OCI-LY1 (cell line): ENCODE results near the gene SDSL.

Experiments used
- H2AFZ ChIP-seq: fragments of 200-600 bp; sonication (generic), shearing (Covaris generic); 2 replicates; pipeline ENCODE4 v1.6.0; 2014; ENCODE audit warnings: antibody characterized with exemption, mild to moderate bottlenecking, low read length
- H3F3A ChIP-seq: fragments of 200-600 bp; sonication (generic), shearing (Covaris generic); 2 replicates; pipeline ENCODE4 v1.6.0; 2014; ENCODE audit warnings: mild to moderate bottlenecking, antibody characterized with exemption, low read length, moderate library complexity; ENCODE audit not compliant: insufficient read depth
- H3K27ac ChIP-seq: fragments of 200-600 bp; sonication (generic); 2 replicates; pipeline ENCODE4 v1.5.1; 2014; ENCODE audit warnings: low read length, mixed run types, mild to moderate bottlenecking, low read depth; ENCODE audit not compliant: poor library complexity, severe bottlenecking
- H3K27me3 ChIP-seq: fragments of 200-600 bp; sonication (generic); 2 replicates; pipeline ENCODE4 v1.6.0; 2014; ENCODE audit warnings: antibody characterized with exemption, mild to moderate bottlenecking, low read length, moderate library complexity; ENCODE audit not compliant: insufficient read depth
- H3K36me3 ChIP-seq: fragments of 200-600 bp; sonication (generic); 2 replicates; pipeline ENCODE4 v1.6.1; 2014; ENCODE audit warnings: mild to moderate bottlenecking, antibody characterized with exemption, low read length, moderate library complexity, mixed read lengths; ENCODE audit not compliant: insufficient read depth
- H3K4me1 ChIP-seq: fragments of 200-600 bp; sonication (generic); 2 replicates; pipeline ENCODE4 v1.5.1; 2014; ENCODE audit warnings: mild to moderate bottlenecking, low read length, moderate library complexity; ENCODE audit not compliant: insufficient read depth, severe bottlenecking
- H3K4me2 ChIP-seq: fragments of 200-600 bp; sonication (generic), shearing (Covaris generic); 2 replicates; pipeline ENCODE4 v1.6.1; 2014; ENCODE audit warnings: low read length
- H3K4me3 ChIP-seq: fragments of 200-600 bp; sonication (generic); 2 replicates; pipeline ENCODE4 v1.5.1; 2014; ENCODE audit warnings: low read length, low read depth, mild to moderate bottlenecking, mixed read lengths; ENCODE audit not compliant: poor library complexity, severe bottlenecking
- H3K79me2 ChIP-seq: fragments of 200-600 bp; shearing (Covaris generic); 2 replicates; pipeline ENCODE4 v1.6.1; 2016; ENCODE audit warnings: mixed run types, low read length, mixed read lengths; ENCODE audit not compliant: insufficient read depth
- H3K9ac ChIP-seq: fragments of 200-600 bp; sonication (generic), shearing (Covaris generic); 2 replicates; pipeline ENCODE4 v1.6.1; 2014; ENCODE audit warnings: mild to moderate bottlenecking, low read length, mixed read lengths
- H3K9me2 ChIP-seq: fragments of 200-600 bp; sonication (generic), shearing (Covaris generic); 2 replicates; pipeline ENCODE4 v1.6.1; 2014; ENCODE audit warnings: low read depth, mild to moderate bottlenecking, low read length, mixed read lengths
- H3K9me3 ChIP-seq: fragments of 200-600 bp; shearing (Covaris generic); 2 replicates; pipeline ENCODE4 v1.6.1; 2014; ENCODE audit warnings: low read length, mixed read lengths
- H4K20me1 ChIP-seq: fragments of 200-600 bp; sonication (generic), shearing (Covaris generic); 2 replicates; pipeline ENCODE4 v1.6.0; 2016; ENCODE audit warnings: mild to moderate bottlenecking, low read length; ENCODE audit not compliant: insufficient read depth
- CTCF ChIP-seq: fragments of 200-600 bp; sonication (generic), shearing (Covaris generic); IDR thresholded peaks from 2 replicates; pipeline ENCODE4 v1.5.1; 2017; ENCODE audit warnings: mild to moderate bottlenecking, antibody characterized with exemption, low read length, moderate library complexity, mixed read lengths
- EZH2 ChIP-seq: fragments of 200-600 bp; sonication (generic), shearing (Covaris generic); IDR thresholded peaks from 2 replicates; pipeline ENCODE4 v1.8.0; 2017; ENCODE audit warnings: borderline replicate concordance, mixed run types, mild to moderate bottlenecking, antibody characterized with exemption, low read length, moderate library complexity, mixed read lengths

SDSL gene

GRCh38 chr12:113392520-113392919, 29.7 kb upstream of the SDSL start:
- no peaks in the 10 kb centered on the region for H3K4me1 ChIP-seq
- no peak overlapping the region for H3K9ac ChIP-seq
- no peaks in the 10 kb centered on the region for H3K9me2 ChIP-seq
- no peaks in the 10 kb centered on the region for H4K20me1 ChIP-seq
- H3K79me2 ChIP-seq: no peaks in the 10 kb centered on the region
- H3K4me3 ChIP-seq: no peak overlapping the region
- no peak overlapping the region for H2AFZ ChIP-seq
- H3F3A ChIP-seq: no peaks in the 10 kb centered on the region
- H3K9me3 ChIP-seq: no peaks in the 10 kb centered on the region
- no peak for TF ChIP-seq CTCF
- TF ChIP-seq EZH2: no peak
- H3K36me3 ChIP-seq: peaks cover 7% of the 10 kb centered on the region
- 0 out of 2 replicates have a peak, but pooled peaks cover 3% of the 10 kb centered on the region for H3K27me3 ChIP-seq
- no peak overlapping the region for H3K27ac ChIP-seq
- H3K4me2 ChIP-seq: no peak overlapping the region

- no peak for TF ChIP-seq EZH2
- Histone ChIP-seq H2AFZ (no peak overlapping the region), H3K4me1 (no peaks in the 10 kb centered on the region), H3K9me2 (no peaks in the 10 kb centered on the region), H3K36me3 (peaks cover 7% of the 10 kb centered on the region), H3K4me3 (no peak overlapping the region), H3F3A (no peaks in the 10 kb centered on the region), H3K9me3 (no peaks in the 10 kb centered on the region), H3K27ac (no peak overlapping the region), H3K4me2 (no peak overlapping the region), H3K9ac (no peak overlapping the region), H3K27me3 (0 out of 2 replicates have a peak, but pooled peaks cover 3% of the 10 kb centered on the region), H4K20me1 (no peaks in the 10 kb centered on the region), H3K79me2 (no peaks in the 10 kb centered on the region)
These were observed 29.1 kb upstream of the SDSL start for GRCh38 chr12:113392988-113393579.

GRCh38 chr12:113393749-113394148, 28.4 kb upstream of the SDSL start:
- Histone ChIP-seq H3K27me3 (0 out of 2 replicates have a peak, but pooled peaks cover 3% of the 10 kb centered on the region), H4K20me1 (no peaks in the 10 kb centered on the region), H3K4me2 (no peak overlapping the region), H2AFZ (no peak overlapping the region), H3F3A (no peaks in the 10 kb centered on the region), H3K79me2 (no peaks in the 10 kb centered on the region), H3K27ac (no peak overlapping the region), H3K4me3 (no peak overlapping the region), H3K9me2 (no peaks in the 10 kb centered on the region), H3K4me1 (no peaks in the 10 kb centered on the region), H3K36me3 (peaks cover 7% of the 10 kb centered on the region), H3K9ac (no peak overlapping the region), H3K9me3 (no peaks in the 10 kb centered on the region)
- TF ChIP-seq CTCF (no peak), EZH2 (no peak)

DNA sequence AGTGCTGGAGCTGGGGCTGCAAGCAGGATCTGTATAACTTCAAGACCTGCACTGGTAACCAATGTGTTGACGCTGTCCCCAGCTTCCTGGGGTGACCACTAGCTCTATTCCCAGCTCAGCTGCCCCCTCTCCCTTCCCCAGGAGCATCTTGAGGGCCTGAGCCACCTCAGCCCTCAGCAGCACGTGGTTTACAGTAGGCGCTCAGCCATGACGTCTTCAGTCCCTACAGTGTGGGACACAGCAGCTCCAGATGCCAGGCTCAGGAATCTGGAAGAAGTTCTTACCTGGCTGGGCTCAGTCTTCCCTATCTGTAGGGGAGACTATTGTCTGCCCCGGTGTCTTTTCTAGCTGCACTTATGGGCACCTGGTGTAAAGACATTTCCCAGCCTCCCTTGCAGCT, 27.1 kb upstream of the SDSL start:
- Histone ChIP-seq H3K9me2 (no peaks in the 10 kb centered on the region), H3K9me3 (no peaks in the 10 kb centered on the region), H3K79me2 (no peaks in the 10 kb centered on the region), H3K9ac (no peak overlapping the region), H3K36me3 (peaks cover 6% of the 10 kb centered on the region), H3K4me3 (no peak overlapping the region), H4K20me1 (no peaks in the 10 kb centered on the region), H2AFZ (no peak overlapping the region), H3K4me2 (no peak overlapping the region), H3K27ac (no peak overlapping the region), H3K27me3 (0 out of 2 replicates have a peak, but pooled peaks cover 7% of the 10 kb centered on the region), H3F3A (no peaks in the 10 kb centered on the region), H3K4me1 (no peaks in the 10 kb centered on the region)
- no peak for TF ChIP-seq CTCF
- no peak for TF ChIP-seq EZH2
